Left hindlimb (tissue), 1 donor: ENCODE results near the gene UBXN11.
A peak's percentile ranks its signal among the peaks of the same experiment; 100 is the strongest.
"Not testable (repeated sequence)": the region's sequence is repeated elsewhere in the genome, so short reads cannot be mapped to it uniquely, and the experiment has no call there.

Source experiments
- DNase-seq: peaks from one replicate; pipeline ENCODE4 v3.0.0-alpha.2; 2018

UBXN11 gene

GRCh38 chr1:26335774-26336476, 29.5 kb upstream of the UBXN11 start:
- DNase-seq: no peak

GRCh38 chr1:26333312-26333711, 26.9 kb upstream of the UBXN11 start:
- not testable (repeated sequence) for DNase-seq

GRCh38 chr1:26330276-26330675, 23.8 kb upstream of the UBXN11 start:
- DNase-seq: no peak

- DNase-seq: not testable (repeated sequence)
Observed at GRCh38 chr1:26329380-26329779, 22.9 kb upstream of the UBXN11 start.

- no peak for DNase-seq
Observed at GRCh38 chr1:26328597-26328996, 22.2 kb upstream of the UBXN11 start.

- no peak for DNase-seq
Observed at GRCh38 chr1:26327956-26328362, 21.5 kb upstream of the UBXN11 start.

GRCh38 chr1:26324550-26324949, 18.1 kb upstream of the UBXN11 start:
- DNase-seq: no peak

GRCh38 chr1:26323382-26323781, 16.9 kb upstream of the UBXN11 start:
- no peak for DNase-seq

- DNase-seq: no peak
Observed at GRCh38 chr1:26322042-26322331, 15.6 kb upstream of the UBXN11 start.

- peak; percentile 90 for DNase-seq
Observed at GRCh38 chr1:26321315-26322041, 15.0 kb upstream of the UBXN11 start.

GRCh38 chr1:26320896-26321295, 14.5 kb upstream of the UBXN11 start:
- DNase-seq: no peak

GRCh38 chr1:26318338-26319064, 12.1 kb upstream of the UBXN11 start:
- DNase-seq: no peak

GRCh38 chr1:26317612-26318337, 11.3 kb upstream of the UBXN11 start, which contains the start of gene CD52:
TSS of gene CD52 (plus strand) at chr1:26317958. CDS start at chr1:26318018, 60 bp downstream.
- no peak for DNase-seq

GRCh38 chr1:26317146-26317545, 10.7 kb upstream of the UBXN11 start:
- DNase-seq: no peak

- DNase-seq: no peak
Observed at GRCh38 chr1:26315874-26316850, 9.7 kb upstream of the UBXN11 start.

GRCh38 chr1:26314501-26314900, 8.1 kb upstream of the UBXN11 start:
- no peak for DNase-seq

GRCh38 chr1:26307966-26308899, 1.8 kb upstream of the UBXN11 start:
- not testable (repeated sequence) for DNase-seq

- DNase-seq: no peak
Observed at GRCh38 chr1:26307363-26307781, 936 bp upstream of the UBXN11 start.

- DNase-seq: no peak
Observed at GRCh38 chr1:26305667-26306289, 658 bp downstream of the UBXN11 start.

- no peak for DNase-seq
Observed at GRCh38 chr1:26302733-26303405, 3.6 kb downstream of the UBXN11 start.
